Measurements from ENCODE around the gene MYL2. TPM values are rescaled to one million over a fixed set of nuclear protein-coding genes. Genes with fewer than 3 reads are reported as not detected.

The MYL2 gene
- total RNA-seq, 1 donor from 2014 or later: not detected

DNA sequence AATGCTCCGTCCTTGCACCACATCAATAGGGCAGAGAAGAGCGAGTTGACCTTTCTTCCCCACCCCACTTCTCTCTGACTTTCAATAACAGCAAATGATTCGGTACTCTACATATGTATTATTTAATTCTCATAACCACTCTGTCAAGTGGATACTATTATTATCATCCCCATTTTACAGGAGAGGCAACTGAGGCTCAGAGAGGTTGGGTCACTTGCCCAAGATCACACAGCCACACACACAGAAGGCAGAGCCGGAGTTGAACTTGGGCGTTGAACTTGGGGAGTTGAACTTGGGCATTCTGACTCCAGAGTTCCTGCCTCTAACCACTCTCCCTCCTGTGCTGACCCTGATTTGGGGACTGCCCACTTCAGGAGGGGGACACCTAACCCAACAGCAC, 659 bp downstream of the MYL2 start:
- H3K9me3 Mint-ChIP-seq: no peaks in the 10 kb centered on the region
- H3K27me3 Mint-ChIP-seq (ENCODE audit: low read depth): peaks cover 27% of the 10 kb centered on the region
- TF ChIP-seq, protein P1, sequence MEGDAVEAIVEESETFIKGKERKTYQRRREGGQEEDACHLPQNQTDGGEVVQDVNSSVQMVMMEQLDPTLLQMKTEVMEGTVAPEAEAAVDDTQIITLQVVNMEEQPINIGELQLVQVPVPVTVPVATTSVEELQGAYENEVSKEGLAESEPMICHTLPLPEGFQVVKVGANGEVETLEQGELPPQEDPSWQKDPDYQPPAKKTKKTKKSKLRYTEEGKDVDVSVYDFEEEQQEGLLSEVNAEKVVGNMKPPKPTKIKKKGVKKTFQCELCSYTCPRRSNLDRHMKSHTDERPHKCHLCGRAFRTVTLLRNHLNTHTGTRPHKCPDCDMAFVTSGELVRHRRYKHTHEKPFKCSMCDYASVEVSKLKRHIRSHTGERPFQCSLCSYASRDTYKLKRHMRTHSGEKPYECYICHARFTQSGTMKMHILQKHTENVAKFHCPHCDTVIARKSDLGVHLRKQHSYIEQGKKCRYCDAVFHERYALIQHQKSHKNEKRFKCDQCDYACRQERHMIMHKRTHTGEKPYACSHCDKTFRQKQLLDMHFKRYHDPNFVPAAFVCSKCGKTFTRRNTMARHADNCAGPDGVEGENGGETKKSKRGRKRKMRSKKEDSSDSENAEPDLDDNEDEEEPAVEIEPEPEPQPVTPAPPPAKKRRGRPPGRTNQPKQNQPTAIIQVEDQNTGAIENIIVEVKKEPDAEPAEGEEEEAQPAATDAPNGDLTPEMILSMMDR (IDR thresholded peaks at IDR 0.05; ENCODE audit: unreplicated experiment): no peak
- no peak overlapping the region for H3K27ac Mint-ChIP-seq
- peaks cover 3% of the 10 kb centered on the region for H3K4me1 Mint-ChIP-seq
- H3K36me3 Mint-ChIP-seq: no peaks in the 10 kb centered on the region
- no peak overlapping the region for H3K4me3 Mint-ChIP-seq
- no peak for DNase-seq (ENCODE audit: low spot score in 2 of 2, unreplicated experiment in 2 of 2)

DNA sequence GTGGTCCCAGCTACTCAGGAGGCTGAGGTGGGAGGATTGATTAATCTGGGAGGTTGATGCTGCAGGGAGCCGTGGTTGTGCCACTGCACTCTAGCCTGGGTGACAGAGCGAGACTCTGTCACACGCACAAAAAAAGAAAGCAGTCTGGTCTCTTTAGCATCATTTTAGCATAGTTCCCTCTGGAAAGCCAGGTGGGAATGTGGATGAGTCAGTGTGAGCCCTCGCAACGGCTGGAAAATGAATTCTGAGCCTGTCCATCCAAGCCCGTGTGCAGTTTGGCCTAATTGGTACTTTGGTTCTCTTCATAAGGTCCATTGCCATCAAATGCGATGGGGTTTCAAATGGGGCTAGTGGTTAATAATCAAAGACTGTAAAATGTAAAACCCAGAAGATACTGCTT, 2.4 kb downstream of the MYL2 start:
- Mint-ChIP-seq H3K4me3 (no peak overlapping the region), H3K9me3 (no peaks in the 10 kb centered on the region), H3K27me3 (ENCODE audit: low read depth) (peaks cover 27% of the 10 kb centered on the region), H3K36me3 (no peaks in the 10 kb centered on the region), H3K4me1 (peaks cover 3% of the 10 kb centered on the region), H3K27ac (no peak overlapping the region)
- no peak for DNase-seq (ENCODE audit: low spot score in 2 of 2, unreplicated experiment in 2 of 2)
- TF ChIP-seq, protein P1 (IDR thresholded peaks at IDR 0.05; ENCODE audit: unreplicated experiment): no peak

DNA sequence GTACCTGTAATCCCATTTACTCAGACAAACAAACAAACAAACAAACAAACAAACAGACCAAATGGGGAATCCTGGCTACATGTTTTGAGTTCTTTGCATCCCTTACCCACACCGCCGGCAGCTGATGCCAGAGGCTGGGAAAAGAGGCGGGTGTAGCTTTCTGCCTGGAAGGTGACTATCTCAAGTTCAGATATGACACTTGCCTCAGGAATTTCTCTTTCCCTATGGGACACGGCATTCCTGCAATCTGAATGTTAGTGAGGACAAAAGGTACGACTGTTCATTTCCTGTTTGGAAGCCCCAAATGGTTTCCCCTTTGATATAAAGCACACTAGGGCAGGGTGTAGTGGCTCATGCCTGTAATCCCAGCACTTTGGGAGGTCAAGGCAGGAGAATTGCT, 2.9 kb downstream of the MYL2 start:
- Mint-ChIP-seq H3K27me3 (ENCODE audit: low read depth) (peaks cover 27% of the 10 kb centered on the region), H3K9me3 (no peaks in the 10 kb centered on the region), H3K4me1 (peaks cover 3% of the 10 kb centered on the region), H3K4me3 (no peak overlapping the region), H3K36me3 (no peaks in the 10 kb centered on the region), H3K27ac (no peak overlapping the region)
- TF ChIP-seq, protein P1 (IDR thresholded peaks at IDR 0.05; ENCODE audit: unreplicated experiment): no peak
- DNase-seq (ENCODE audit: low spot score in 2 of 2, unreplicated experiment in 2 of 2): no peak

DNA sequence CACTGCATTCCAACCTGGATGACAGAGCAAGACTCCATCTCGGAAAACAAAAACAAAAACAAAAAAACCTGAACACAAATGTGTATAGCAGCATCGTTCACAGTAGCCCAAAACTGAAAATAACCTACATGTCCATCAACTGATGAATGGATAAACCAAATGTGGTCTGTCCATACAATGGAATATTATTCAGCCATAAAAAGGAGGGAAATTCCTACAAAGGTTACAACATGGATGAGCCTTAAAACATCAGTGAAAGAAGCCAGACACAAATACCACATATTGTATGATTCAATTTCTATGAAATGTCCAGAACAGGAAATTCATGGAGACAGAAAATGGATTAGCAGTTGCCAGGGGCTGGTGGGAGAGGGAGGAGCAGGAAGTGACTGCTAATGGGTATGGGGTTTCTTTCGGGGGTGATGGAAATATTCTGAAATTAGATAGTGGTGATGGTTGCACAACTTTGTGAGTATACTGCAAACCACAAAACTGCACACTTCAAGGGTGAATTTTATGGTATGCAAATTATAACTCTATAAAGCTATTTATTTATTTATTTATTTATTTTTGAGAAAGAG, 4.0 kb downstream of the MYL2 start:
- Mint-ChIP-seq H3K4me3 (no peak overlapping the region), H3K9me3 (no peaks in the 10 kb centered on the region), H3K36me3 (no peaks in the 10 kb centered on the region), H3K4me1 (peaks cover 3% of the 10 kb centered on the region), H3K27me3 (ENCODE audit: low read depth) (peaks cover 27% of the 10 kb centered on the region), H3K27ac (no peak overlapping the region)
- TF ChIP-seq, protein P1 (IDR thresholded peaks at IDR 0.05; ENCODE audit: unreplicated experiment): no peak
- DNase-seq (ENCODE audit: low spot score in 2 of 2, unreplicated experiment in 2 of 2): no peak

DNA sequence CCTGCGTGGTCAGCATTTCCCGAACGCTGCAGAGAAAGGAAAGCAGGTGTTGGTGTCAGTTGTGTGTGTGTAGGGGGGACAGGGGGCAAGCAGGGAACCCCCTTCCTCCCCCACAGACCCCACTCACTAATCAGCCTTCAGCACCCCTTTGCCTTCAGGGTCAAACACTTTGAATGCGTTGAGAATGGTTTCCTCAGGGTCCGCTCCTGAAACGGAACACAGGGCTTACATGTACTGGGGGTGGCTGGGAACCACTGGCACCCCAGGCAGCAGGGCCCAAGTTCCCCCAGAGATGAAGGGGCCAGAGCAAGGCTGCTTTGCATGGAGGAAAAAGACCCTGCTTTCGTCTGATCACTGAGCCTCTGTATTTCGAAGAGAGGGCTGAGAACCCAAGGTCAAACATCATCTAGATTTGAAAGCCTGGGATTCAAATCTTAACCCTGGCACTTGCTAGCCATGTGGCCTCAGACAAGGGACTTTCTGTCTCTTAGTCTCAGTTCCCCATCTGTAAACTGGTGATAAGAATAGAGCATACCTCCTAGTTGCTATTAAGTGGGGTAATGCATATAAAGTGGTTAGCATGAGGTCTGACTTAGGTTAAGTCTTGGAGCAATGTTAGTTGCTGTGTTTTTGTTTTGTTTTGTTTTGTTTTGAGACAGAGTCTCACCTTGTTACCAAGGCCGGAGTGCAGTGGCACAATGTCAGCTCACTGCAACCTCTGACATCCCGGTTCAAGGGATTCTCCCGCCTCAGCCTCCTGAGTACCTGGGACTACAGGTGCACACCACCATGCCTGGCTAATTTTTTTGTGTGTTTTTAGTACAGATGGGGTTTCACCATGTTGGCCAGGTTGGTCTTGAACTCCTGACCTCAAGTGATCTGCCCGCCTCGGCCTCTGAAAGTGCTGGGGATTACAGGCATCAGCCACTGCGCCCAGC, 7.0 kb downstream of the MYL2 start:
- Mint-ChIP-seq H3K4me1 (peaks cover 3% of the 10 kb centered on the region), H3K9me3 (no peaks in the 10 kb centered on the region), H3K27me3 (ENCODE audit: low read depth) (peaks cover 4% of the 10 kb centered on the region), H3K4me3 (no peak overlapping the region), H3K27ac (no peak overlapping the region), H3K36me3 (no peaks in the 10 kb centered on the region)
- TF ChIP-seq, protein P1 (IDR thresholded peaks at IDR 0.05; ENCODE audit: unreplicated experiment): no peak
- DNase-seq (ENCODE audit: low spot score in 2 of 2, unreplicated experiment in 2 of 2): no peak
